Neural cell (in vitro differentiated cells): Measurements from ENCODE around the gene HDAC1. TPM values are rescaled to one million over a fixed set of nuclear protein-coding genes. Genes with fewer than 3 reads are reported as not detected.

Experiments
- H2AFZ ChIP-seq: fragments of 200-600, 300-800 bp; sonication (generic), shearing (Covaris generic); 2 replicates; pipeline ENCODE4 v1.6.0; 2014; ENCODE audit warnings: low read depth, mild to moderate bottlenecking, antibody characterized with exemption, low read length, moderate library complexity
- H3F3A ChIP-seq: fragments of 200-600 bp; shearing (Covaris generic); 2 replicates; pipeline ENCODE4 v1.6.1; 2016; ENCODE audit warnings: mild to moderate bottlenecking, moderate library complexity, mixed read lengths, antibody characterized with exemption, low read length; ENCODE audit not compliant: insufficient read depth, poor library complexity, severe bottlenecking
- H3K27ac ChIP-seq: fragments of 200-600, 300-800 bp; sonication (generic), shearing (Covaris generic); 2 replicates; pipeline ENCODE4 v1.5.1; 2014; ENCODE audit warnings: mild to moderate bottlenecking, low read length, moderate library complexity
- H3K27me3 ChIP-seq: fragments of 300-800, 200-600 bp; sonication (generic), shearing (Covaris generic); 2 replicates; pipeline ENCODE4 v1.6.0; 2014; ENCODE audit warnings: mild to moderate bottlenecking, low read depth, low read length, moderate library complexity; ENCODE audit not compliant: insufficient read depth
- H3K36me3 ChIP-seq: fragments of 300-800, 200-600 bp; sonication (generic), shearing (Covaris generic); 2 replicates; pipeline ENCODE4 v1.5.1; 2014; ENCODE audit warnings: mild to moderate bottlenecking, antibody characterized with exemption, low read length, moderate library complexity; ENCODE audit not compliant: insufficient read depth
- H3K4me2 ChIP-seq: fragments of 300-800, 200-600 bp; sonication (generic), shearing (Covaris generic); 2 replicates; pipeline ENCODE4 v1.6.0; 2014; ENCODE audit warnings: mild to moderate bottlenecking, low read length
- H3K4me3 ChIP-seq: fragments of 300-800, 200-600 bp; sonication (generic), shearing (Covaris generic); 2 replicates; pipeline ENCODE4 v1.5.1; 2014; ENCODE audit warnings: mild to moderate bottlenecking, low read length, moderate library complexity
- H3K79me2 ChIP-seq: fragments of 200-600 bp; shearing (Covaris generic); replicated peaks from 2 replicates; pipeline ENCODE4 v1.6.0; 2014; ENCODE audit warnings: mild to moderate bottlenecking, low read length, moderate library complexity; ENCODE audit not compliant: insufficient read depth
- H3K9ac ChIP-seq: fragments of 300-800, 200-600 bp; sonication (generic), shearing (Covaris generic); 2 replicates; pipeline ENCODE4 v1.6.1; 2016; ENCODE audit warnings: mild to moderate bottlenecking, low read length, mixed read lengths
- H3K9me2 ChIP-seq: fragments of 200-600 bp; shearing (Covaris generic); 2 replicates; pipeline ENCODE4 v1.6.1; 2016; ENCODE audit warnings: mild to moderate bottlenecking, low read length, mixed read lengths; ENCODE audit not compliant: insufficient read depth
- H3K9me3 ChIP-seq: fragments of 200-600, 300-800 bp; sonication (generic), shearing (Covaris generic); 2 replicates; pipeline ENCODE4 v1.6.1; 2016; ENCODE audit warnings: mild to moderate bottlenecking, mixed run types, low read length, moderate library complexity, mixed read lengths
- H4K20me1 ChIP-seq: fragments of 200-600 bp; shearing (Covaris generic); 2 replicates; pipeline ENCODE4 v1.6.1; 2016; ENCODE audit warnings: mild to moderate bottlenecking, mixed run types; ENCODE audit not compliant: insufficient read depth
- EP300 ChIP-seq: fragments of 450-650 bp; conservative IDR thresholded peaks from 2 replicates; pipeline ENCODE4 v1.6.1; 2014; ENCODE audit warnings: antibody characterized with exemption, mild to moderate bottlenecking, moderate library complexity; ENCODE audit not compliant: poor library complexity, severe bottlenecking
- EZH2 ChIP-seq: fragments of 200-600, 300-800 bp; shearing (Covaris generic), sonication (generic); IDR thresholded peaks from 2 replicates; pipeline ENCODE4 v1.6.1; 2014; ENCODE audit warnings: antibody characterized with exemption, low read length, borderline replicate concordance, mild to moderate bottlenecking; ENCODE audit not compliant: insufficient read depth, poor library complexity, severe bottlenecking
- MXI1 ChIP-seq: fragments of 450-650 bp; conservative IDR thresholded peaks from 2 replicates; pipeline ENCODE4 v1.6.1; 2014; ENCODE audit warnings: antibody characterized with exemption, mild to moderate bottlenecking; ENCODE audit not compliant: poor library complexity, severe bottlenecking
- POLR2AphosphoS5 ChIP-seq: IDR thresholded peaks from 2 replicates; pipeline ENCODE4 v1.6.1; 2012
- RAD21 ChIP-seq: fragments of 450-650 bp; conservative IDR thresholded peaks from 2 replicates; pipeline ENCODE4 v1.6.1; 2014; ENCODE audit warnings: antibody characterized with exemption, mild to moderate bottlenecking, moderate library complexity
- SMC3 ChIP-seq: fragments of 450-650 bp; conservative IDR thresholded peaks from 2 replicates; pipeline ENCODE4 v1.6.1; 2014; ENCODE audit warnings: antibody characterized with exemption, mild to moderate bottlenecking, moderate library complexity; ENCODE audit not compliant: poor library complexity
- TAF1 ChIP-seq: IDR thresholded peaks from 2 replicates; pipeline ENCODE4 v1.6.1; 2012; ENCODE audit warnings: low read depth
- polyA plus RNA-seq: library from polyadenylated mRNA; depleted of rRNA; stranded (reverse); fragments of >200 nt; gene quantifications from 2 replicates; pipeline ENCODE4 v1.2.3, GENCODE V29; 2014
- TF ChIP-seq, protein P1 (sequence below): fragments of 450-650 bp; IDR thresholded peaks from 2 replicates; pipeline ENCODE4 v1.5.1; 2014; ENCODE audit warnings: antibody characterized with exemption, mild to moderate bottlenecking, moderate library complexity; ENCODE audit not compliant: poor library complexity, severe bottlenecking
- TF ChIP-seq, protein P2 (sequence below): IDR thresholded peaks from 2 replicates; pipeline ENCODE4 v1.6.1; 2012; ENCODE audit warnings: borderline replicate concordance

Gene HDAC1
- polyA plus RNA-seq, 1 donor from 2014 or later, result 60.8 TPM

DNA sequence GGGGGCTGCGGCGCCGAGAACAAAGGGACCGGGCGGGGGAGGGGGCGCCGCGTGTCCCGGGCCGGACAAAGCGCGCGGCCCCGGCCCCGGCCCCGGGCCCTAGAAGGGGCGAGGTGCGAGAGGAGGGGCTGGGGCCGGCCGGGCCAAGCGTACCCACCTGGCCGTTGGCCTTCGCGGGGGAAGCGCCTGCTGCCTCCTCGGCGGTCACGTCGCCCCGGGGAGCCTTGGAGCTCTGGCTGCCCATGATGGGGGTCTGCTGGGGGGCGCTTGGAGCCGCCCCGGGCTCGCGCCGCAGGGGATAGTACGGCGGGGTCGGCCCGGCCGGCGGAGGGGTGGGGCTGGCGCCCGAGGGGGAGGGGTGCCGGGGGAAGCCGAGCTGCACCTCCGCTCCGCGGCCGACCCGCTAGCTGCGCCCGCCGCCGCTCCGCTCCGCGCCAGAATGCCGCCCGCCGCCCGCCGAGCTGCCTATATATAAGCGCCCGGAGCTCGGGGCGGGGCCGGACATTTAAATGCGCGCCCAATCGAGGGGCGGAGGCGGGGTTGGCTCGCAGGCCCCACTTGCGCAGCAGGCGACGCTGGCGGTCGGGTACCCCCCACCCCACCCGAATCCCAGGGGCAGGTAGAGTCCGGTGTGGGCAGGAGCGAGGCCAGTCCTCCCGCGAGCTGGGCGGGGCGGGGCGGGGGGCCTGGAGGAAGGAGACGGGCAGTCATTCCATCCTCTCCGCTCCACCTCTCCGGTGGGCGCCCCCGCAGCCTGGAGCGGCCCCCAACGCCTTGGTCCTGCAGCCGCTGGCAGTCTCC lies 44.1 kb downstream of the HDAC1 start, which contains the start of gene MARCKSL1:
TSS of gene MARCKSL1 (minus strand) at position 444 of the 801 bp plus-strand sequence. CDS start at position 244, 200 bp downstream.
- TF ChIP-seq EP300 (no peak), MXI1 (peak; percentile 40), TAF1 (peak; percentile 98), RAD21 (no peak), EZH2 (no peak), POLR2AphosphoS5 (peak; percentile 98), SMC3 (no peak)
- TF ChIP-seq, protein P1, sequence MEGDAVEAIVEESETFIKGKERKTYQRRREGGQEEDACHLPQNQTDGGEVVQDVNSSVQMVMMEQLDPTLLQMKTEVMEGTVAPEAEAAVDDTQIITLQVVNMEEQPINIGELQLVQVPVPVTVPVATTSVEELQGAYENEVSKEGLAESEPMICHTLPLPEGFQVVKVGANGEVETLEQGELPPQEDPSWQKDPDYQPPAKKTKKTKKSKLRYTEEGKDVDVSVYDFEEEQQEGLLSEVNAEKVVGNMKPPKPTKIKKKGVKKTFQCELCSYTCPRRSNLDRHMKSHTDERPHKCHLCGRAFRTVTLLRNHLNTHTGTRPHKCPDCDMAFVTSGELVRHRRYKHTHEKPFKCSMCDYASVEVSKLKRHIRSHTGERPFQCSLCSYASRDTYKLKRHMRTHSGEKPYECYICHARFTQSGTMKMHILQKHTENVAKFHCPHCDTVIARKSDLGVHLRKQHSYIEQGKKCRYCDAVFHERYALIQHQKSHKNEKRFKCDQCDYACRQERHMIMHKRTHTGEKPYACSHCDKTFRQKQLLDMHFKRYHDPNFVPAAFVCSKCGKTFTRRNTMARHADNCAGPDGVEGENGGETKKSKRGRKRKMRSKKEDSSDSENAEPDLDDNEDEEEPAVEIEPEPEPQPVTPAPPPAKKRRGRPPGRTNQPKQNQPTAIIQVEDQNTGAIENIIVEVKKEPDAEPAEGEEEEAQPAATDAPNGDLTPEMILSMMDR, result no peak
- TF ChIP-seq, protein P2, sequence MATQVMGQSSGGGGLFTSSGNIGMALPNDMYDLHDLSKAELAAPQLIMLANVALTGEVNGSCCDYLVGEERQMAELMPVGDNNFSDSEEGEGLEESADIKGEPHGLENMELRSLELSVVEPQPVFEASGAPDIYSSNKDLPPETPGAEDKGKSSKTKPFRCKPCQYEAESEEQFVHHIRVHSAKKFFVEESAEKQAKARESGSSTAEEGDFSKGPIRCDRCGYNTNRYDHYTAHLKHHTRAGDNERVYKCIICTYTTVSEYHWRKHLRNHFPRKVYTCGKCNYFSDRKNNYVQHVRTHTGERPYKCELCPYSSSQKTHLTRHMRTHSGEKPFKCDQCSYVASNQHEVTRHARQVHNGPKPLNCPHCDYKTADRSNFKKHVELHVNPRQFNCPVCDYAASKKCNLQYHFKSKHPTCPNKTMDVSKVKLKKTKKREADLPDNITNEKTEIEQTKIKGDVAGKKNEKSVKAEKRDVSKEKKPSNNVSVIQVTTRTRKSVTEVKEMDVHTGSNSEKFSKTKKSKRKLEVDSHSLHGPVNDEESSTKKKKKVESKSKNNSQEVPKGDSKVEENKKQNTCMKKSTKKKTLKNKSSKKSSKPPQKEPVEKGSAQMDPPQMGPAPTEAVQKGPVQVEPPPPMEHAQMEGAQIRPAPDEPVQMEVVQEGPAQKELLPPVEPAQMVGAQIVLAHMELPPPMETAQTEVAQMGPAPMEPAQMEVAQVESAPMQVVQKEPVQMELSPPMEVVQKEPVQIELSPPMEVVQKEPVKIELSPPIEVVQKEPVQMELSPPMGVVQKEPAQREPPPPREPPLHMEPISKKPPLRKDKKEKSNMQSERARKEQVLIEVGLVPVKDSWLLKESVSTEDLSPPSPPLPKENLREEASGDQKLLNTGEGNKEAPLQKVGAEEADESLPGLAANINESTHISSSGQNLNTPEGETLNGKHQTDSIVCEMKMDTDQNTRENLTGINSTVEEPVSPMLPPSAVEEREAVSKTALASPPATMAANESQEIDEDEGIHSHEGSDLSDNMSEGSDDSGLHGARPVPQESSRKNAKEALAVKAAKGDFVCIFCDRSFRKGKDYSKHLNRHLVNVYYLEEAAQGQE, result peak; percentile 95
- Histone ChIP-seq H3K36me3 (peaks cover 6% of the 10 kb centered on the region), H3K79me2 (peaks cover 34% of the 10 kb centered on the region)

DNA sequence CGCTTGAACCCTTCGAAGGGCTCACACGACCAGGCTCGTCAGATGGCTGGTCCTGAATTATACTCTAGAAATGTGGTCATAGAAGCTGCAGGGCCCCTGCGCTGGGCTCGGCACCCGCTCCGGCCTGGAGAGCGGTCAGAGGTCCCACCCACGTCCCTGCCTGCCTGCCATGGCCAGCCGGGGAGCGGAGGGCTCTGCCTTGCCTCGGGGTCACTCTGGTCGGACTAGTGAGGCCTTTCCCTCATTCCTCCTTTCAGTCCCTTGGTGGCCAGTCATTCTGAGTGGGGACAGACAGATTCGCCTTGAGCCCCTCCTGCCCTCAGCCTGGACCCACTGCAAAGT lies 44.7 kb downstream of the HDAC1 start:
- Histone ChIP-seq H3K4me2 (peak overlapping the region; percentile 41), H3K9me2 (no peaks in the 10 kb centered on the region), H3K9me3 (no peaks in the 10 kb centered on the region), H3K27me3 (no peaks in the 10 kb centered on the region), H3K79me2 (peaks cover 34% of the 10 kb centered on the region), H3F3A (no peaks in the 10 kb centered on the region), H3K9ac (peak overlapping the region; percentile 99), H3K27ac (peak overlapping the region; percentile 64), H3K4me3 (peak overlapping the region; percentile 100), H2AFZ (peak overlapping the region; percentile 65), H3K36me3 (peaks cover 6% of the 10 kb centered on the region), H4K20me1 (peaks cover 22% of the 10 kb centered on the region)
- TF ChIP-seq, protein P1, result no peak
- no peak for TF ChIP-seq SMC3
- no peak for TF ChIP-seq MXI1
- TF ChIP-seq POLR2AphosphoS5, result no peak
- no peak for TF ChIP-seq RAD21
- no peak for TF ChIP-seq EZH2
- TF ChIP-seq TAF1, result no peak
- TF ChIP-seq EP300, result no peak
- TF ChIP-seq, protein P2, result no peak

More for the DNA sequence above, 44.1 kb downstream of the HDAC1 start, which contains the start of gene MARCKSL1:
- Histone ChIP-seq H3K9me2 (no peaks in the 10 kb centered on the region), H3K9ac (peak within 1 kb of the TSS; percentile 99), H3K27ac (peak within 1 kb of the TSS; percentile 87), H3K27me3 (no peaks in the 10 kb centered on the region), H2AFZ (peak within 1 kb of the TSS; percentile 65), H3F3A (no peaks in the 10 kb centered on the region), H3K4me2 (peak within 1 kb of the TSS; percentile 99), H4K20me1 (peaks cover 22% of the 10 kb centered on the region), H3K9me3 (no peaks in the 10 kb centered on the region), H3K4me3 (peak within 1 kb of the TSS; percentile 100)
